ENCODE measurements around the gene OR13H1. TPM values are rescaled to one million over a fixed set of nuclear protein-coding genes. Genes with fewer than 3 reads are reported as not detected.

Gene OR13H1
- total and polyA plus RNA-seq, 9 of the 15 experiments (the other 6 are each of a cell fraction or from before 2014, with no cell fraction given): not detected

DNA sequence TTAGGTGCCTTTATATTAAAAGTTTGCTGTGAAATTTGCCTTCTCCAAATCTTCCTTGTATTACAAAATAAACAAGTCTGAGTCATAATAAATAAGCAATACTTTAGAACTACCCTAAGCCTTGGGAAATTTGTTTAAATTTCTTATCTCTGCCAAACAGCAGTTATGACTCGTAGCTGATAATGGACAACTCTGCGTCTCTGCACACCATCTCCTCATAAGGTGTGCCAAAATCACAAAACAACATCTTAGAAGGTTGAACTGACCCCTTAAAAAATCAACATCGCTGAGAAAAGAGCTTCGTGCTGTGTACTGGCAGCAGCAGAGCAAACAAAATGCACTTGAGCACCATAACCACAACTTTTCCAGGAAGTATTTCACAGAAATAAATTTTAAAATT, 22.0 kb downstream of the OR13H1 start:
- Histone ChIP-seq H3K4me2 (ENCODE audit: insufficient read depth, low read length) (no peak overlapping the region), H3K4me3 (no peak overlapping the region)
- TF ChIP-seq, protein P1, sequence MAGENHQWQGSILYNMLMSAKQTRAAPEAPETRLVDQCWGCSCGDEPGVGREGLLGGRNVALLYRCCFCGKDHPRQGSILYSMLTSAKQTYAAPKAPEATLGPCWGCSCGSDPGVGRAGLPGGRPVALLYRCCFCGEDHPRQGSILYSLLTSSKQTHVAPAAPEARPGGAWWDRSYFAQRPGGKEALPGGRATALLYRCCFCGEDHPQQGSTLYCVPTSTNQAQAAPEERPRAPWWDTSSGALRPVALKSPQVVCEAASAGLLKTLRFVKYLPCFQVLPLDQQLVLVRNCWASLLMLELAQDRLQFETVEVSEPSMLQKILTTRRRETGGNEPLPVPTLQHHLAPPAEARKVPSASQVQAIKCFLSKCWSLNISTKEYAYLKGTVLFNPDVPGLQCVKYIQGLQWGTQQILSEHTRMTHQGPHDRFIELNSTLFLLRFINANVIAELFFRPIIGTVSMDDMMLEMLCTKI (IDR thresholded peaks at IDR 0.05; ENCODE audit: partially characterized antibody): no peak
- TF ChIP-seq DMBX1 (CRISPR knock-in tag; IDR thresholded peaks at IDR 0.05; ENCODE audit: borderline replicate concordance) (no peak), ZNF263 (CRISPR knock-in tag; IDR thresholded peaks at IDR 0.05; ENCODE audit: borderline replicate concordance) (no peak), FOXM1 (IDR thresholded peaks at IDR 0.05; ENCODE audit: low read depth) (peak; percentile 84), FOXM1 (CRISPR knock-in tag; IDR thresholded peaks at IDR 0.05; ENCODE audit: low read depth) (no peak), SMARCC2 (IDR thresholded peaks at IDR 0.05; ENCODE audit: low read depth) (peak; percentile 90), STAT5A (IDR thresholded peaks at IDR 0.05; ENCODE audit: borderline replicate concordance, low read length) (peak; percentile 72; the same call in 1 of the 2 replicates), DPF2 (IDR thresholded peaks at IDR 0.05) (peak; percentile 93), KLF16 (IDR thresholded peaks at IDR 0.05) (peak; percentile 61; the same call in 1 of the 2 replicates), CBFA2T2 (conservative IDR thresholded peaks at IDR 0.05) (peak; percentile 84), CEBPB (tag; IDR thresholded peaks at IDR 0.05) (peak; percentile 68), ZNF354B (CRISPR knock-in tag; IDR thresholded peaks at IDR 0.05) (no peak), NCOA1 (IDR thresholded peaks at IDR 0.05; ENCODE audit: low read depth) (peak; percentile 73; the same call in 1 of the 2 replicates), RAD51 (IDR thresholded peaks at IDR 0.05; ENCODE audit: borderline replicate concordance, low read depth) (no peak), PRMT5 (CRISPR knock-in tag; IDR thresholded peaks at IDR 0.05) (no peak), NR2F6 (CRISPR knock-in tag; IDR thresholded peaks at IDR 0.05) (no peak)
- TF ChIP-seq, protein P2, sequence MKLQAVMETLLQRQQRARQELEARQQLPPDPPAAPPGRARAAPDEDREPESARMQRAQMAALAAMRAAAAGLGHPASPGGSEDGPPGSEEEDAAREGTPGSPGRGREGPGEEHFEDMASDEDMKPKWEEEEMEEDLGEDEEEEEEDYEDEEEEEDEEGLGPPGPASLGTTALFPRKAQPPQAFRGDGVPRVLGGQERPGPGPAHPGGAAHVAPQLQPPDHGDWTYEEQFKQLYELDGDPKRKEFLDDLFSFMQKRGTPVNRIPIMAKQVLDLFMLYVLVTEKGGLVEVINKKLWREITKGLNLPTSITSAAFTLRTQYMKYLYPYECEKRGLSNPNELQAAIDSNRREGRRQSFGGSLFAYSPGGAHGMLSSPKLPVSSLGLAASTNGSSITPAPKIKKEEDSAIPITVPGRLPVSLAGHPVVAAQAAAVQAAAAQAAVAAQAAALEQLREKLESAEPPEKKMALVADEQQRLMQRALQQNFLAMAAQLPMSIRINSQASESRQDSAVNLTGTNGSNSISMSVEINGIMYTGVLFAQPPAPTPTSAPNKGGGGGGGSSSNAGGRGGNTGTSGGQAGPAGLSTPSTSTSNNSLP (IDR thresholded peaks at IDR 0.05; ENCODE audit: borderline replicate concordance, low read depth, low read length): peak; percentile 37; the same call in 1 of the 2 replicates
- TF ChIP-seq, protein P3, sequence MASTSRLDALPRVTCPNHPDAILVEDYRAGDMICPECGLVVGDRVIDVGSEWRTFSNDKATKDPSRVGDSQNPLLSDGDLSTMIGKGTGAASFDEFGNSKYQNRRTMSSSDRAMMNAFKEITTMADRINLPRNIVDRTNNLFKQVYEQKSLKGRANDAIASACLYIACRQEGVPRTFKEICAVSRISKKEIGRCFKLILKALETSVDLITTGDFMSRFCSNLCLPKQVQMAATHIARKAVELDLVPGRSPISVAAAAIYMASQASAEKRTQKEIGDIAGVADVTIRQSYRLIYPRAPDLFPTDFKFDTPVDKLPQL (IDR thresholded peaks at IDR 0.05; ENCODE audit: extremely low read depth, insufficient read length): no peak
- TF ChIP-seq, protein P4, sequence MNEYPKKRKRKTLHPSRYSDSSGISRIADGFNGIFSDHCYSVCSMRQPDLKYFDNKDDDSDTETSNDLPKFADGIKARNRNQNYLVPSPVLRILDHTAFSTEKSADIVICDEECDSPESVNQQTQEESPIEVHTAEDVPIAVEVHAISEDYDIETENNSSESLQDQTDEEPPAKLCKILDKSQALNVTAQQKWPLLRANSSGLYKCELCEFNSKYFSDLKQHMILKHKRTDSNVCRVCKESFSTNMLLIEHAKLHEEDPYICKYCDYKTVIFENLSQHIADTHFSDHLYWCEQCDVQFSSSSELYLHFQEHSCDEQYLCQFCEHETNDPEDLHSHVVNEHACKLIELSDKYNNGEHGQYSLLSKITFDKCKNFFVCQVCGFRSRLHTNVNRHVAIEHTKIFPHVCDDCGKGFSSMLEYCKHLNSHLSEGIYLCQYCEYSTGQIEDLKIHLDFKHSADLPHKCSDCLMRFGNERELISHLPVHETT (CRISPR knock-in tag; conservative IDR thresholded peaks at IDR 0.05 in 1 of 2, IDR thresholded peaks at IDR 0.05 in 1 of 2): 0 out of 4 replicates have a peak, but pooled peaks of 1 of the 2 experiments have one; percentile 23

More for the DNA sequence above, 22.0 kb downstream of the OR13H1 start:
- Histone ChIP-seq H3K27me3 (ENCODE audit: control insufficient read depth in 2 of 2, insufficient read depth in 2 of 2, low read length in 2 of 2) (no peaks in the 10 kb centered on the region), H3K79me2 (ENCODE audit: control insufficient read depth, insufficient read depth, low read length) (no peaks in the 10 kb centered on the region), H3K9me1 (ENCODE audit: control insufficient read depth, insufficient read depth, low read length) (no peaks in the 10 kb centered on the region), H3K9ac (ENCODE audit: insufficient read depth in 1 of 2, low read depth in 2 of 2, low read length in 2 of 2) (no peak overlapping the region; a peak in 1 of 4 replicates), H4K20me1 (replicated peaks; ENCODE audit: control insufficient read depth, insufficient read depth, low read length) (no peaks in the 10 kb centered on the region; the same call in 1 of the 2 replicates), H3K36me3 (ENCODE audit: control insufficient read depth, insufficient read depth, low read length) (no peaks in the 10 kb centered on the region), H3K9me3 (replicated peaks; ENCODE audit: control insufficient read depth, insufficient read depth, low read depth, low read length) (no peaks in the 10 kb centered on the region; the same call in 1 of the 2 replicates), H2AFZ (ENCODE audit: low read depth, low read length) (no peak overlapping the region), H3K27ac (ENCODE audit: extremely low read depth, low read depth, low read length) (peak overlapping the region; percentile 39; the same call in 2 of the 3 replicates), H3K4me1 (replicated peaks in 1 of 2; ENCODE audit: control insufficient read depth in 2 of 2, insufficient read depth in 2 of 2, low read length in 2 of 2) (peaks cover 0 to 5% of the 10 kb centered on the region in 2 experiments; a peak in 2 of 5 replicates)
- in situ Hi-C loops (cut with MboI) (no loop called here), intact Hi-C loops (cut with micrococcal nuclease) (no loop called here)
- BruUV-seq (replicated peaks): no TSS peak
- DNase-seq (ENCODE audit: extremely low read depth in 1 of 4, low spot score in 3 of 4) (peak; percentile 45 to 71 (median 57)), FAIRE-seq (peak; percentile 35), ATAC-seq (peak; percentile 92)
- POLR2A ChIA-PET: interaction anchor here (1.4 to 1.9 kb wide), 2 partner anchors 10 to 13 kb away, joined by 4 to 5 read pairs; no protein-coding TSS in a partner anchor
- 0% methylated on average over 4 of the region's 4 CpGs for WGBS (ENCODE audit: insufficient coverage, low coverage, missing lambda C conversion rate)
- CTCF ChIA-PET (ENCODE audit: low intra/inter-chr PET ratio): no interaction called here

Data from K562 (cell line).